Upper lobe of left lung (tissue), 6 donors: ENCODE measurements around the gene KRT82. TPM values are rescaled to one million over a fixed set of nuclear protein-coding genes. Genes with fewer than 3 reads are reported as not detected.

Experiments used
- ATAC-seq, 2 donors: fragments of 200-7000 bp; cut with Tn5 transposase; one replicate each; pipeline ENCODE4 v1.9.1; 2022; ENCODE audit warnings: mild to moderate bottlenecking in 2 of 2, moderate library complexity in 2 of 2; ENCODE audit not compliant: low FRiP score in 2 of 2
- DNase-seq, 2 donors: peaks; one replicate each; pipeline ENCODE4 v3.0.0-alpha.2; 2019 to 2020
- H3K27ac ChIP-seq, 4 donors: fragments of 200-600 bp; sonication (generic); one replicate each; pipeline ENCODE4 v1.5.1; 2016 to 2019
- H3K27me3 ChIP-seq, 4 donors: fragments of 200-600 bp; sonication (generic); one replicate each; pipeline ENCODE4 v1.5.1; 2017 to 2019
- H3K36me3 ChIP-seq, 4 donors: fragments of 200-600 bp; sonication (generic); one replicate each; pipeline ENCODE4 v1.5.1; 2016 to 2019
- H3K4me1 ChIP-seq, 4 donors: fragments of 200-600 bp; sonication (generic); one replicate each; pipeline ENCODE4 v1.5.1; 2018 to 2019
- H3K4me3 ChIP-seq, 4 donors: fragments of 200-600 bp; sonication (generic); one replicate each; pipeline ENCODE4 v1.5.1; 2017 to 2019; ENCODE audit warnings: mild to moderate bottlenecking in 2 of 4, moderate library complexity in 1 of 4
- H3K9me3 ChIP-seq, 4 donors: fragments of 200-600 bp; sonication (generic); one replicate each; pipeline ENCODE4 v1.5.1; 2018 to 2019
- CTCF ChIP-seq, 6 experiments: fragments of 450-650 bp in 4 of 6; fragments of 200-600 bp in 2 of 6; sonication (generic) in 2 of 6; IDR thresholded peaks; one replicate each; pipeline ENCODE4 v1.5.1; 2016 to 2019; ENCODE audit warnings: antibody characterized with exemption in 6 of 6
- EP300 ChIP-seq, 4 donors: sonication (generic); formaldehyde crosslinking; IDR thresholded peaks; one replicate each; pipeline ENCODE4 v1.5.1; 2017; ENCODE audit warnings: antibody characterized with exemption in 4 of 4, control low read depth in 2 of 4
- POLR2A ChIP-seq, 4 donors: fragments of 450-650 bp; IDR thresholded peaks; one replicate each; pipeline ENCODE4 v1.5.1; 2016 to 2017; ENCODE audit warnings: antibody characterized with exemption in 4 of 4, mild to moderate bottlenecking in 2 of 4
- POLR2AphosphoS5 ChIP-seq, 2 donors: sonication (generic); formaldehyde crosslinking; IDR thresholded peaks; one replicate each; pipeline ENCODE4 v1.5.1; 2017; ENCODE audit warnings: antibody characterized with exemption in 2 of 2
- WGBS, 2 donors: methylation state at CpG; one replicate each; pipeline ENCODE4 v1.1.5; 2017 to 2018; 5-methylcytosine and 5-hydroxymethylcytosine counted together
- total RNA-seq, 6 donors: library from RNA; depleted of rRNA in 4 of 6; stranded (reverse); fragments of >200 nt in 4 of 6; gene quantifications; one replicate each; pipeline versions ENCODE4 v1.1.0 to v1.2.1, GENCODE V29; 2016 to 2021
- donor health status: DM: no; HTN: no; CAD: no; lungs with moderate emphysema.
- donor health status: DM: no; HTN: yes; CAD: no; lungs with severe emphysema.

Gene KRT82
- total RNA-seq, 6 donors from 2014 or later, result not detected

DNA sequence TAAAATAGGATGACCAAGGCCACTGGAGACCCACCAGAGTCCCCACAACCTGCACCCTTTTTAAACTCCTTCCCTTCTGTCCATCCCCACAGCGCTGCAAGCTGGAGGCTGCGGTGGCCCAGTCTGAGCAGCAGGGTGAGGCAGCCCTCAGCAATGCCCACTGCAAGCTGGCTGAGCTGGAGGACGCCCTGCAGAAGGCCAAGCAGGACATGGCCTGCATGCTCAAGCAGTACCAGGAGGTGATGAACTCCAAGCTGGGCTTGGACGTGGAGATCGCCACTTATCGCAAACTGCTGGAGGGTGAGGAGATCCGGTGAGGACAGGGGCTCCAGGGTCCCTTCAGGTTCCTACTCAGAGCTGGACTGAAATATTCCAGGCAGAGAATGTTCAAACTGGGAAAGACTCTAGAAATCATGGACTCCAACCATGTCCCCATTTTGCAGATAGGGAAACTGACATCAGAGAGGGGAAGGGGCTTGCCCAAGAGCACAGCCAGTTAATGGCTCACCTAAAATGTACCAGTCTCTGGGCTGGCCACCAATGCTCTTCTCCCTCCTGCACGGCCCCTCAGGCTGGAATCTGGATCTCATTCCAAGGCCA lies 56.0 kb downstream of the KRT82 start:
- H3K27me3 ChIP-seq, result no peaks in the 10 kb centered on the region
- ATAC-seq (no peak), DNase-seq (no peak)
- no peaks in the 10 kb centered on the region for H3K36me3 ChIP-seq
- TF ChIP-seq EP300 (IDR thresholded peaks at IDR 0.05), result no peak
- no peak for TF ChIP-seq POLR2A (IDR thresholded peaks at IDR 0.05)
- TF ChIP-seq CTCF (IDR thresholded peaks at IDR 0.05), result no peak
- no peak for TF ChIP-seq POLR2AphosphoS5 (IDR thresholded peaks at IDR 0.05)
- H3K4me1 ChIP-seq, result peaks cover 3 to 14% (median 8%) of the 10 kb centered on the region in 4 donors
- H3K27ac ChIP-seq, result no peak overlapping the region
- H3K9me3 ChIP-seq, result no peaks in the 10 kb centered on the region
- 87 to 98% methylated on average over 8 of the region's 8 CpGs for WGBS, 2 donors
- no peak overlapping the region for H3K4me3 ChIP-seq

DNA sequence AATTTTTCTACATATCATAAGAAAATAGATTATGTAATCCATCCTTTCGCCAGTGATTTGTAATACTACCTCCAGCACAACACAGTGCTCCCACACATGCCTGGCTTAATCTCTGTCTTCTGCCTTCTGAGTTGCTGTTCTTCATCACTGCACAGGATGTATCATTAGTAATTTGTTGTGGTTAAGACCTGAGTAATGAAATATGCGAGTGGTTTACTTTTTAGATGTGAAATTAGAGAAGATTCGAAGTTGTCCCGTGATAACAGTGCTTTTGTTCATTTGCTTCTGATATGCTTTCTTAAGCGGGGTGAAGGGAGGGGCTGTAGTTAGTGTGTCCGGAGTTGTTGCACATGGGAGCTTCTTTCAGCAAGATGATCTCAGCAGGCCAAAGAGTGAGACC lies 56.9 kb downstream of the KRT82 start:
- WGBS, 2 donors, result 71 to 81% methylated on average over 6 of the region's 6 CpGs
- Histone ChIP-seq H3K27ac (no peak overlapping the region), H3K36me3 (no peaks in the 10 kb centered on the region), H3K4me1 (peaks cover 3 to 14% (median 8%) of the 10 kb centered on the region in 4 donors), H3K9me3 (no peaks in the 10 kb centered on the region), H3K27me3 (no peaks in the 10 kb centered on the region), H3K4me3 (no peak overlapping the region)
- DNase-seq, result no peak
- TF ChIP-seq EP300 (IDR thresholded peaks at IDR 0.05), result no peak
- no peak for TF ChIP-seq POLR2A (IDR thresholded peaks at IDR 0.05)
- TF ChIP-seq CTCF (IDR thresholded peaks at IDR 0.05), result no peak
- no peak for TF ChIP-seq POLR2AphosphoS5 (IDR thresholded peaks at IDR 0.05)
- no peak for ATAC-seq

- 64 to 79% methylated on average over 16 of the region's 16 CpGs for WGBS, 2 donors
- Histone ChIP-seq H3K27ac (no peak overlapping the region), H3K4me3 (no peak overlapping the region), H3K4me1 (peaks cover 3 to 14% (median 8%) of the 10 kb centered on the region in 4 donors), H3K36me3 (no peaks in the 10 kb centered on the region), H3K27me3 (no peaks in the 10 kb centered on the region), H3K9me3 (peaks cover 0 to 10% (median 0%) of the 10 kb centered on the region in 4 donors)
- DNase-seq, result no peak
- no peak for ATAC-seq
- TF ChIP-seq CTCF (IDR thresholded peaks at IDR 0.05) (no peak), POLR2AphosphoS5 (IDR thresholded peaks at IDR 0.05) (no peak), POLR2A (IDR thresholded peaks at IDR 0.05) (no peak), EP300 (IDR thresholded peaks at IDR 0.05) (no peak)
Observed at GRCh38 chr12:52347551-52348510, 58.3 kb downstream of the KRT82 start.

GRCh38 chr12:52347016-52347415 lies 59.1 kb downstream of the KRT82 start:
- peaks cover 0 to 10% (median 0%) of the 10 kb centered on the region in 4 donors for H3K9me3 ChIP-seq
- no peak overlapping the region for H3K27ac ChIP-seq
- 66 to 75% methylated on average over 9 of the region's 9 CpGs for WGBS, 2 donors
- no peak overlapping the region for H3K4me3 ChIP-seq
- H3K36me3 ChIP-seq, result no peaks in the 10 kb centered on the region
- ATAC-seq, result no peak
- TF ChIP-seq POLR2AphosphoS5 (IDR thresholded peaks at IDR 0.05) (no peak), POLR2A (IDR thresholded peaks at IDR 0.05) (no peak), EP300 (IDR thresholded peaks at IDR 0.05) (no peak), CTCF (IDR thresholded peaks at IDR 0.05) (no peak)
- peaks cover 3 to 14% (median 8%) of the 10 kb centered on the region in 4 donors for H3K4me1 ChIP-seq
- no peaks in the 10 kb centered on the region for H3K27me3 ChIP-seq
- no peak for DNase-seq
